HG03060 (cell line): ENCODE results near the gene MEIS1.
"Not testable (repeated sequence)": the region's sequence is repeated elsewhere in the genome, so short reads cannot be mapped to it uniquely, and the experiment has no call there.

Experiments used
- ATAC-seq: cut with Tn5 transposase; IDR thresholded peaks from one replicate; pipeline ENCODE4 v1.9.1; 2021; ENCODE audit warnings: low read depth, moderate number of reproducible peaks; ENCODE audit not compliant: unreplicated experiment

Gene MEIS1

DNA sequence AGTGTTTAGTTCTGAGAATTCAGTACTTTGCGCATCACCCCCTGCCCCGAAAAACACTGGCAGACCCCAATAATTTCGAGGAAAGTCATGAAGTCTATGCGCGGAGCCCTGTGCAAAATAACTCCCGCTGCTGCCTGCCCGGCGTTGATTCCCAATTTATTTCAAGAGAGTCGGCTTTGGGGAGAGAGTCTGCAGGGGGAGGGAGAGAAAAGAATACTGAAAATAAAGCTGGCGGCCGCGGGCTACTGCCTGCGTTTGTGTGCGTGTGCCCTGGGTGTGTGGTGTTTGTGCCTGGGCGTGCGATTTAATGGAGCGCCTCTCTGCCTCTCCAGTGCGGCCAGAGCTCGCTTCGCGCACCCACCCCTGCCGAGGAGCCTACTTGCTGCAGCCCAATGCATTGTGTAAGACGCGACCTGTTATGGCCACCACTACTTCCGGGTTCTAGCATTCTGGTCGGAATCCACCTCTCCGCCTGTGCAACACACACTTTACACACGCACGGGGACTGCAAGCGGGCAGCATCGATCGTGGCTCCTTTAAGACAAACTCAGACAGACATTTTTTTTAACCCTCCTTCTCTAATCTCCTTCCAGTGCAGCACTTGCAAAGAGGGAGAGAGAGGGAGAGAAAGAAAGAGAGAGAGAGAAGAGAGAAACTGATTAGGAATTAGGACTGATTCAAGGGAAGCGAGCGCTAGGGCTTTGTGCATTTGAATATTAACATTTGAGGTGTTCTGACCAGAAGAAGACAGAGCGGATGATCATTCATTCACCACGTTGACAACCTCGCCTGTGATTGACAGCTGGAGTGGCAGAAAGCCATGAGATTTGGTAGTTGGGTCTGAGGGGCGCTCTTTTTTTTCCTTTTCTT, at the start of gene MEIS1:
Gene MEIS1, plus strand, starts transcription at position 447 of the 870 bp plus-strand sequence. CDS start 732 bp downstream, outside the sequence.
- peak; percentile 45 for ATAC-seq

DNA sequence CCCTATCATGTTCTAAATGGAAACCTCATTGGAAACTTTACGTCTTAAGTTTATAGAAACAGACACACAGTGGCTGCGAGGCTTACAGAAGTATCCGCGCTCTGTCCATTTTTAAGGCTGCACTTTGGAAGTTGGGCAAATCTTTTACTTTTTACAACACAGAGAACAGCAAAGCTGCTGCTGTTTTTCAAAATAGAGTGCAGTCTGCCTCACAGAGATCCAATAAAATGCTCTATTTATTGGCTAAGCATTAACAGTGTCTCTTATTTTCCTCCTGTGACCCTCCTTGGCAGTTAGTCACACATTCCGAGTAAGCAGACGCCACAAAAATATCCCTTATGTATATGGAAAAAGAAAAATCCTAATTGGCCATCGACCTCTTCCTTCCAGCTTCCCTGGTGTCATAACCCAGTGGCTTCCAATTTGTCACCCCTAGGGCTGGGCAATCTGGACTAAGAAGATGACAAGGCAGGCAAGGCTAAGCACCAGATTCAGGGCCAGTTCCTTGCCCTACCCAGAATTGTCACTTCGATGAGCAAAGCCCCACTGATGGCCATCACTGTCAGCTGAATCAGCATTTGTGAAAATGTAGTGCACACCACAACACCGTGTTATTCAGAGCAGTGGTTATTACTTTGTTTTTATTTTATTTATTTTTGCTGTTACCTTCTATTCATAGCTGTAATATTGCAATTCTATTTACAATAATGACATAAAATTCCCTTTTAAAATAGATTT, 47.7 kb upstream of the MEIS1 start:
- no peak for ATAC-seq

DNA sequence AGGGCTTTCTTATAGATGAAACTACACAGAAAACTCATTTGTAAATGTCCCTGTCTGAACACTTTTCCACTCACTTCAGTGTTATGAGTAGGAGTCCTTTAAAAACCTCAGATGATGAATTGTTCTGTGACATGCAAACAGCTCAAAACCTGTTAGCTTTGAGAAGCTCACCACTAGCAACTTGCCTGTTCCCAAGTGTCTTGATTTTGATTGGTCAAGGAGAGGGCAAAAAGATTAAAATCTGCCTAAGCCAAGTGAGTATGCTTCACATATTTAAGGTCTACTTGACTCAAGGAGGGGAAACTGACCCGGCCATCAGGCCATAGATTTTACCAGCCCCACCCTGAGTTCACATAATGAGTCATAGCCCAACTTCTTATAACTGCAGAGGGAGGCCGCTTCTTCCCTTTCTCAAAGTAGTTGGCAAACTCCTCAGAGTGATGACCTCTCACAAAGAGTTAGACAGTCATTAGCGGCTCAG, 45.2 kb upstream of the MEIS1 start:
- ATAC-seq, result no peak

DNA sequence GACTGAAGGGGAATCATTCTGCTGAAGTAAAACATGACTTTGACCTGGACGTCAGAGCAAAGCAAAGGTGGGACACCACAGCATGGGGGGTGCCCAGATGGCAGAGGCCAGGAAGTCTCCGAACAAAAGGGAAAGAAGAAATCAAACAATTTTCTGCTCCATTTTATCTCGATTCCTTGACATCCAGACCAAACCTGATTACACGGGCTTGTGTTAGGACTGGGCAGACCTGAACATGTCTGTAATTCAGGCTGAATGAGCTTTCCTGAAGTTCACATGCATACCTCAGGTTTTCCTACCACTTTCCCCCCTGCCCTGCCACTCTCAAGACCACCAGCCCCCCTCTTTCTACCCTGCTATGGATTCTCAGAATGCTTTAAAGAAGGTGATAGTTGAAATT, 44.8 kb upstream of the MEIS1 start:
- no peak for ATAC-seq

DNA sequence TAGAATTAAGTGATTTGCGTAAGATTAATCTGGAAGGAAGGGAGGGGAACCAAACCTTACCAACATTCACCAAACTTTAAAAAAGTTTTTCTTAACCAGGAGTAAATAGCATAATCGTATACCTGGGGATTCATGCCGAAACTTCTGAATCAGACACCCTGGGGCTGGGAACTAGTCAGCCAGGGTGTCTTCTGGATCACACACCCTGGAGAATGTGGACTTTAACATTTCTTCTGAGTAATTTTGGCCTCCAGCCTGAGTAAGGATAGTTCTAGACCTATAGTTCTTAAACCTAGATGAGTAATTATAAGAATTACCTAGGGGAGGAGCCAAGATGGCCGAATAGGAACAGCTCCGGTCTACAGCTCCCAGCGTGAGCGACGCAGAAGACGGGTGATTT, 44.1 kb upstream of the MEIS1 start:
- ATAC-seq, result no peak

DNA sequence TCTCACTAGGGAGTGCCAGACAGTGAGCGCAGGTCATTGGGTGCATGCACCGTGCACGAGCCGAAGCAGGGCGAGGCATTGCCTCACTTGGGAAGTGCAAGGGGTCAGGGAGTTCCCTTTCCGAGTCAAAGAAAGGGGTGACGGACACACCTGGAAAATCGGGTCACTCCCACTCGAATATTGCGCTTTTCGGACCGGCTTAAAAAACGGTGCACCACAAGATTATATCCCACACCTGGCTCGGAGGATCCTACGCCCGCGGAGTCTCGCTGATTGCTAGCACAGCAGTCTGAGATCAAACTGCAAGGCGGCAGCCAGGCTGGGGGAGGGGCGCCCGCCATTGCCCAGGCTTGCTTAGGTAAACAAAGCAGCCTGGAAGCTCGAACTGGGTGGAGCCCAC, 43.7 kb upstream of the MEIS1 start:
- not testable (repeated sequence) for ATAC-seq

DNA sequence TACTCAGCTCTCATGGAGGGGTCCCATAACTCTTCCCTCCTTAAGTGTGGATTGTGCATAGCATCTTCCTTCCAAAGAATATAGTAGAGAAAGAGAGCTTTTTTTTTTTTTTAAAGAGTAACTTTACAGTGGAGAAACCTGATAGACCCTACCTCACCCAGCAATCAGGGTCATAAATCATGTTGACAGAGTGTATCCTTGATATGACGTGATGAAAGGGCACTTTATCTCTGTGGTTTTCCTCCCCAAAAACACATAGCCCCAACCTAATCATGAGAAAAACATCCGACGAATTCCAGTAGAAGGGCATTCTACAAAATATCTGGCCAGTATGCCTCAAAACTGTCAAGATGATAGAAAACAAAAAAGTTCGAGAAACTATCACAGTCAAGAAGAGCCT, 29.5 kb upstream of the MEIS1 start:
- ATAC-seq, result no peak

DNA sequence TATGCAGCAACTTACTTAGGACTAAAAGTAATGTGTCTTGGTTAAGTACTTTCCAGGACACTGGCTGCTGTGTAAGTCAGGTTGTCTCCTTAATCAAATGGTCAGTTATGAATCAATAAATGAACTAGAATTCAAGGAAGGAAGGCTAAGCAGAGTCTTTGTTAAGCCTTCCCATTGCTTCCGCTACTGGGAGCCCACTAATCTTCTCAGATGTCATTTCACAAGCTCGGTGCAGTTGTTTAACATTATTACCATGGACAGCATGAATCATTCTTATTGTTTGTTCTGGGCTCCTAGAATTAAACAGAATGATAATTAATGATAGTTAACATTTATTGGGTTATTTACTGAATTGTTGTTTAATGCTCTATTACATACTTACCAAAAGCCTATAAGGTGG, 26.0 kb upstream of the MEIS1 start:
- no peak for ATAC-seq

DNA sequence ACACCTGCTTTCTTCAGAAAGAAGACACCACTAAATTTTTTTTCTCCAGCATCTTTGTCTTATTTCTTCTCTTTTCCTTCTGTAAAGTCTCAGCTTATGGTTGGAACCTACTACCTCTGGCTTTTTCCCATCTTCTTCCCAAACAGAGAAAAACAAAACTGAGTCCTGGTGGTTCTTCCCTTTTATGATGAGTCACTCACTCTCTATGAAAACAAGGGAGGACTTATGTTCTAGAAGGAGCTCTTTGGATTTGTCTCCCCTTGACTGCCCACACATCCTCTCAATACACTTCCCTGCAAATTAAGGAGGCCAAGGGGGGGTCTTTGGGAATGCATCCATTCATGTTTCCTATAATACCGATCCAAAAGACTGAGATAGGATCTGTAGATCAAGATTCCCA, 22.1 kb upstream of the MEIS1 start:
- no peak for ATAC-seq

DNA sequence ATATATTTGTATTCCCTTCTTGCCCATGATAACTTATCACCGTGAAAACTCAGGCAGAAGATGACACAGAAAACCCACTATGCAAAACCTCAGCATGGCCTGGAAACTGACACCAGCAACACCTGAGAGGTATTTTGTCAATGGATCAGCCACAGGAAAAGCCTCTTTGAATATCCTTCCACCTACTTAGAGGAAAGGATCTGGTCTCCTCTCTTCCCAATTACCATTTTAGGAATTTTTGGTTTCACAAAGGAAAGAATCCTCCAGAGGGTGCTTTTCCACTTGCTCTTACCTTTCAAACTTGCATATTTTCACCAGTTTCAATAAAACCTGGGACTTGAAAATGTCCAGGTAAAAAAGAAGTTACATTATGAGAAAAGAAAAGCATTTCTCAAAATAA, 20.0 kb upstream of the MEIS1 start:
- no peak for ATAC-seq

DNA sequence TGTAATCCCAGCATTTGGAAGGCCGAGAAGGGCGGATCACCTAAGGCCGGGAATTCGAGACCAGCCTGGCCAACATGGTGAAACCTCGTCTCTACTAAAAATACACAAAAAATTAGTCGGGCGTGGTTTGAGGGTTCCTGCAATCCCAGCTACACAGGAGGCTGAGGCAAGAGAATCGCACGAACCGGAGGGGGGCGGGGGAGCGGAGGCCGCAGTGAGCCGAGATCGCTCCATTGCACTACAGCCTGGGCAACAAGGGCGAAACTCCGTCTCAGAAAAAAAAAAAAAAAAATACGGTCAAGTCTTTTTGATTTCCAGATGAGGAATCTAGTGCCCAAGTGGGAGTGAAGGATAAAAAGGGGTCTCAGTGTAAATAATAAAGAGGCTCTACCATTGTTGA, 16.5 kb upstream of the MEIS1 start:
- no peak for ATAC-seq

DNA sequence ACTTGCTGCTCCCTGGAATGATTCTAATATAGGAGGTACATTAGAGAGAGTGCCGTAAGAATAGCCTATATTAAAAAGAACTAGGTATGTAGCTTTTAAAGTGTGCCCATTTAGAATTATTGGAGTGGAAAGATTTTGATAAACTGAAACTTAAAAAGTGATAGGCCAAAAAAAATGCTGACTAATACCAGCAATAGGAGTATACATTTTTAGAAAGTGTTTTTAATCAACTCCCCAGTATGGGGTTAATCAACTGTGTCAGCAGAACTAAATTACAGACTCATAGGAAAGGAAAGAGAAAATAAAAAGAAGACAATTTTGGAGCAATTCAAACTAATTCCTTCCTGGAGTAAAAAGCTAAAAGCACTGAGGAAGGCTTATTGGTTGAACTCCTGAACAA, 13.3 kb upstream of the MEIS1 start:
- ATAC-seq, result no peak

DNA sequence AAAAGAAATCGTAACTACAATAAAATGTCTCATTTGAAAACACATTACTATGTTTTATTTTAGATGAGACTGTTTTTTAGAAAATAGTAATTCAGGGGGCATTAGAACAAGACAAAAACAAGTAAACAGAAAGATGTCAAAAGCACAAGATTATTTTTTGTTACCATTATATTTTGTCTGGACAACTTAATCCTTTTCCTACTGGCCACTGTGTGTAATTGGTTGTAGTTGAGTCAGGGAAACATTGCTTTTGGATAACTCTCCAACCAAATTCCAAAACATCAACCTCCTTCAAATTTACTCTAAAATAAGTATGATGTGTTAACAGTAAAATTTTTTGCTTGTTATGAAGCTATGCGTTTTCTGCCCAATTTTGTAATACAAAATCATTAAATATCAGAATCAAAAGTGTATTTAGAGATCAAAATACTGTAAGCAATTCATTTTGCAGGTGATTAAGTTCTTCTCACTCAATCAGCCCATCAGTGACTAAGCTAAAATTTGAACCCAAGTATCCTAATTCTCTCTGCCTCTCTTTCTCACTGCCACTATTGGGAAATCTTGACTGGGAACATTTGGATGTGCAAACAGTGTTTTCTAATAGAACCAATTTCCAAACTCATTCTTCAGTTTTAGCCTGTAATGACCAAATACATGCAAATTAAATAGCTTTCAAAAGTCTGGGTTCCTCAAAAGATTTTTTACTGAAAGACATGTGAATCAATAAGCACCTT, 11.4 kb upstream of the MEIS1 start:
- ATAC-seq, result no peak

DNA sequence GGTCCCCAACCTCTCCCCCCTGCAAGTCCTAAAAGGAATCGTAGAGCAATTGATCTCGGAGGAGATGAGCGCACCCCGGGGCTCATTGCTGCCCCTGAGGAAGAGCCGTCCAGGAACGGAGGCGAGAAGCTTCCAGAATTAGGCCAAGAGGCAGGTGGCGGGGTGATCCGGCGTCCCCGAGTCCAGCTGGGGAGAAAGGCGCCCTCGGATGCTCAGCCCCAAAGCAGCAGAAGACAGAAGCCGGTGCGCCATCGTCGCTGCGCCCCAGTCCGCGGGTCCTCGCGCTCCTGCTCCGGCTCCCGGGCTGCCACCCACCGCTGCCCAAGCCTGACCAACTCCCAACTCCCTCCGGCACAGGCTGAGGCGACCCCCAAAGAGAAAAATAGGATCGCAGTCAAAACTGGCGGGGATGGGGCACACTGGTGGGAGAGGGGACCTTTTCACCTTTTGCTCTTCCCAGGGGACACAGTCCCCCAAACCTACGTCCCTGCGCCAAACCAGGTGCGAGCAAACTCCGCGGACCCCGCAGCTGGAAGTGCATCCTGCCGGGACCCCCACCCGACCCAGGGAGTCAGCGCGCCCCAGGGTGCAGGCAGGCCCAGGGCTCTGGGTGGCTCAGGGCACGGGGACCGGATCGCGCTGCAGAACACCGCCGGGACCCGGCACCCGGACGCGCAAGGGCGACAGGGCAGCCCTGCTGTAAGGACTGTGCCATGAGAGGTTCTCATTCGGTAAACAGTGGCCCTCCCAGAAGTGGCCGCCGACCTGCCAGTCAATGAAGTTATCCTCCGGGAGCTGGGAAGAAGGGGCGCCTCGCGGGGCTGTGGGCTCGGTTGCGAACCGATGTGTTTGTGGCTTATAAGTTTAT, 8.4 kb upstream of the MEIS1 start:
- no peak for ATAC-seq

DNA sequence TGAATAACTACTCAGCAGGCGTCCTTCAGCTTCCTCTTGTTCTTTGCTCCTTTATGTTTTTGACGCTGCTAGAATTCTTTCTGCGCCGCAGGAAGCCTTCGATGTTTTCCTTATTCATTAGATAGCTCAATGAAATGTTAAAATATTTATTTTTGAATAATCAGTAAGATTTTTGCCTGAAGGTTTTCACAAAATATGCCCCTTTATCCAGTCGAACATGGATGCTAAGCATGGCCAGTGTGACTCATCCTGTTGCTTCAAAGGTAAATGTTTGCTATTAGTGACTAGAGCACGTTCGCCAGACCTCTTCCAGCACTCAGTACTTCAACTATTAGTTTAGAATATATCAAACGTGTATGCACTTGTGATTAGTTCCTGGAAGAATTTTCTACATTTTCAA, 7.6 kb upstream of the MEIS1 start:
- ATAC-seq, result no peak

DNA sequence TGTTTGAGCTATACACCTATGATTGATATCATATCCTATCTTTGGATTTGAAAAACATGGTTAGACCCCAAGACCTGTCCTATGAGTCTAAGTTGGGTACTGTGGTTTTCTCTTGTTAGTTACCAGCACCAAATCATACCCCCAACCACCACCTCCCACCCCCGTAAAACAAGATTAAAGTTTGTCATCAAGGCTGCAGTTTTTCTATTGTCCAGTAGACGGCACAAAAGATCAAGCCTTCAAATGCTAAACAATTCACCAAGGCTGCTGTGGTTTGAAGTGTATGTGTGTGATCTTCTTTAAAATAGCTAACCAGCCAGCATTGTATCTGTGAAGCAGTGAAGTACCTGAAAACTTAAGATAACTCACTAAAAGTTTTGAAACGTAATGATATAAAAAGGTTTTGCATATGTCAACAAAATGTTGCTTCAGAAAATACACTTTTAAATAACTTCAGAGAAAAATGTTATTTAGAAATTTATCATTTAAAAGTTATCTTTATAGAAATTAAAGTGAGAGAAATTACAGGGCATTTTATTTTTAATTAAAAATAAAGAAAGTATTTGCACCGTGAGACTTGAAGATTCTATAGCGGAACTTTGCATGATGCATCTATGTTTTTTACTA, 5.8 kb upstream of the MEIS1 start:
- no peak for ATAC-seq

DNA sequence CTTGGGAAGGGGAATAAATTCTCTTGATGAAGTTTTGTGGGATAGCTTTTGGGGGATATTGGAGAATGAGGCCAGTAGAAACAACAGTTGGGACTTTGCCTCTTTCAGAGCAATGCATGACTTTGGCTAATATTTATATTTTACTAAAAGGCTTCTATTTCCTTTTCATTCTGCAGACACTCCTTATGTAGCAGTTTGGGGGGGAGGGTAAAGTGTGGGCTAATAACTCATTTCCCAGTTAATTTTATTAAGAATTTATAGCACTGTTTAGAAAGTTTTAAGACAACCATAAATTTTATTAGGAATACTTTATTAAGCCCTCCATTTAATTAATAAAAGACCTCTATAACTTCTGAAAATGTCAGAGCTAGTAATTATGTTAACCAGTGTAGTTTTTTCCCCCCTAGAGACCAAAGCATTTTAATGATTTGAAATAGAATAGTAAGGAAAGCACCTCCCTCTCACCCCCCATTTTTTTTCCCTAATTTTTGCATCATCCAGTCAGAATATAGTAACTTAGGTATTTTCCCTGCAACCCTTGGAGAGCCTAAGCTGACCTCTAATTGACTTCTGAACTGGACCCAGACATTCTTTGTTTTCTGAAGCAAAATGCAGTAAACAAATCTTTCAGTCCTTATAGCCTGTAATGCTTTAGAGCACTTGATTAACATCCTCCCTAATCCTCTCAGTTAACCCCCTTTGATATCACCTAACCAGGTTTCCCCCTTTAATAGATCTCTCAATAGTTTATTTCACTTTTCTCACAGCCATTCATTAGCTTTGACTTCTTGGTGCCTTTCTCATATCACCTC, 5.0 kb upstream of the MEIS1 start:
- ATAC-seq, result no peak

DNA sequence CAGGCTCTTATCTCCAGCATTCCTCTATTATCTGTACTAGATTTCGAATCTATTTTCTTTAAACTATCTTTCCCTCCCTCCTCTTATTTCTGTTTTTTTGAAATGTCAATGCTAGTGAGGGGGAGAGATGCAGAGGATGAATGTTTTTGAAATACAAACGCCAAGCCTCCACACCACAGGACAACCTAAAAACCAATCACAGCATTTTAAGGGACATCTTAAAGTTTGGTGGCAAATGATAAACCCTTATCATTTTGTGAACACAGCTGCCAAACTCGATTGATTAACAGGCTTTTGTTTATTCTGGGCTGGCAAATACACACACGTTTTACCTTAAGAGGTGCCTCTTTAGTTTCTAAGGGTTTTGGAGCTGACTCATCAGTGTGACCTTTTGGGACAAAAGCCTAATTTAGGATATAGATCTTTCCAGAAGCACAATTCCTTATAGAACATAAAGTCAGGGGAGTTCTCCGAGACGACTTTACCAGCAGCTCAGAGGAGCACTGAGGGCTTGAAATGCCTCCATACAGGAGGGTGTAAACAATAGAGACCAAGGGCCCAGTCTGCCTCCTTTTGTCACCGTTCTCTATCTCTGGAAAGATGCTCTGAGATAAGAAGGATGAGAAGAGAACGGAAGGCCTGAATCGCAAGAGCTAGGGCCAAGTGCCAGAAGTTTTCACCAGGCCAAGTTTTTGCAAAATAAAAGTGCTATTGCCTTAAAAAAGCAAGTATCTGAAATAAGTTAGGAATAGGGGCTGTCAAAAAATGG, 4.2 kb upstream of the MEIS1 start:
- no peak for ATAC-seq
